K562 (cell line): ENCODE data around the gene MUCL3.
A peak's percentile ranks its signal among the peaks of the same experiment; 100 is the strongest.

Experiments
- CTCF ChIP-seq, 3 experiments: IDR thresholded peaks in 2 of 3; conservative IDR thresholded peaks in 1 of 3; 2 replicates each; pipeline ENCODE4 v1.5.1; 2011 to 2012; ENCODE audit warnings: low read length in 3 of 3, mild to moderate bottlenecking in 3 of 3, control low read depth in 2 of 3, improper control_type of control experiment in 1 of 3, inconsistent platforms in 1 of 3, low read depth in 1 of 3, mixed read lengths in 1 of 3, moderate library complexity in 1 of 3; ENCODE audit not compliant: insufficient read depth in 2 of 3
- POLR2A ChIP-seq: fragments of 450-650 bp; conservative IDR thresholded peaks from 2 replicates; pipeline ENCODE4 v1.6.1; 2016
- POLR2AphosphoS5 ChIP-seq: IDR thresholded peaks from 2 replicates; pipeline ENCODE4 v1.6.1; 2011; ENCODE audit warnings: mild to moderate bottlenecking, low read depth, low read length, moderate library complexity; ENCODE audit not compliant: control insufficient read depth, insufficient read depth
- PURB ChIP-seq: sonication (generic); formaldehyde crosslinking; IDR thresholded peaks from 2 replicates; pipeline ENCODE4 v1.9.0; 2021; ENCODE audit warnings: low read depth, mild to moderate bottlenecking, missing genetic modification reagents
- ZBTB43 ChIP-seq: sonication (generic); formaldehyde crosslinking; IDR thresholded peaks from 2 replicates; pipeline ENCODE4 v1.8.0; 2023; ENCODE audit warnings: mild to moderate bottlenecking, missing genetic modification reagents

GRCh38 chr6:30897882-30898281 is 42.9 kb upstream of the MUCL3 start:
- TF ChIP-seq PURB (CRISPR knock-in tag) (no peak), POLR2AphosphoS5 (no peak), ZBTB43 (CRISPR knock-in tag) (no peak), CTCF (IDR thresholded peaks at IDR 0.05 in 2 of 3, conservative IDR thresholded peaks at IDR 0.05 in 1 of 3; ENCODE audit: insufficient read depth in 2 of 3, low read depth in 1 of 3, low read length in 3 of 3) (peak in 2 of 3 experiments; percentile 19 to 20; a peak in 1 of 6 replicates), POLR2A (no peak)
